ENCODE results near the gene CCDC86.

- TF ChIP-seq CTCF (IDR thresholded peaks at IDR 0.05; ENCODE audit: low read depth, low read length, poor library complexity, severe bottlenecking) = no peak
- no peak for TF ChIP-seq EZH2phosphoT487 (IDR thresholded peaks at IDR 0.05; ENCODE audit: borderline replicate concordance, low read length)
Measured at GRCh38 chr11:60821827-60822599, 19.9 kb upstream of the CCDC86 start.

Data from DOHH2 (cell line).